GM18508 (cell line): ENCODE results near the gene DHRSX.
"Not testable (repeated sequence)": the region's sequence is repeated elsewhere in the genome, so short reads cannot be mapped to it uniquely, and the experiment has no call there.

Experiments
- ATAC-seq: cut with Tn5 transposase; IDR thresholded peaks from one replicate; pipeline ENCODE4 v1.9.1; 2021; ENCODE audit warnings: moderate number of reproducible peaks; ENCODE audit not compliant: insufficient read depth, unreplicated experiment

The DHRSX gene

GRCh38 chrX:2479420-2479780 lies 21.4 kb downstream of the DHRSX start:
- ATAC-seq, result no peak

- ATAC-seq, result no peak
Observed at GRCh38 chrX:2478546-2479419, 22.0 kb downstream of the DHRSX start.

GRCh38 chrX:2477313-2477712 lies 23.5 kb downstream of the DHRSX start:
- not testable (repeated sequence) for ATAC-seq

GRCh38 chrX:2474963-2475726 lies 25.6 kb downstream of the DHRSX start:
- ATAC-seq, result no peak

GRCh38 chrX:2474280-2474962 lies 26.4 kb downstream of the DHRSX start:
- ATAC-seq, result no peak

GRCh38 chrX:2473064-2473463 lies 27.7 kb downstream of the DHRSX start:
- ATAC-seq, result not testable (repeated sequence)

GRCh38 chrX:2471641-2472040 lies 29.1 kb downstream of the DHRSX start:
- no peak for ATAC-seq

GRCh38 chrX:2471126-2471525 lies 29.6 kb downstream of the DHRSX start:
- ATAC-seq, result not testable (repeated sequence)

GRCh38 chrX:2469852-2470251 lies 30.9 kb downstream of the DHRSX start:
- not testable (repeated sequence) for ATAC-seq

GRCh38 chrX:2469196-2469685 lies 31.5 kb downstream of the DHRSX start:
- ATAC-seq, result no peak

GRCh38 chrX:2468261-2469195 lies 32.2 kb downstream of the DHRSX start:
- no peak for ATAC-seq

- ATAC-seq, result no peak
Observed at GRCh38 chrX:2466876-2467656, 33.7 kb downstream of the DHRSX start.

- no peak for ATAC-seq
Observed at GRCh38 chrX:2464677-2465166, 36.1 kb downstream of the DHRSX start.

- no peak for ATAC-seq
Observed at GRCh38 chrX:2463973-2464676, 36.7 kb downstream of the DHRSX start.

- not testable (repeated sequence) for ATAC-seq
Observed at GRCh38 chrX:2463481-2463880, 37.3 kb downstream of the DHRSX start.

GRCh38 chrX:2462780-2463179 lies 38.0 kb downstream of the DHRSX start:
- no peak for ATAC-seq

- ATAC-seq, result no peak
Observed at GRCh38 chrX:2462074-2462473, 38.7 kb downstream of the DHRSX start.

- ATAC-seq, result no peak
Observed at GRCh38 chrX:2461711-2462016, 39.1 kb downstream of the DHRSX start.
